Neuronal stem cell (in vitro differentiated cells): ENCODE measurements around the gene NRXN3.

Source experiments
- DNase-seq: peaks from one replicate; pipeline ENCODE4 v3.0.0-alpha.2; 2013; ENCODE audit warnings: low spot score
- H2AFZ ChIP-seq: one replicate; pipeline ENCODE4 v1.6.1; 2013; ENCODE audit warnings: mild to moderate bottlenecking, low read length, inconsistent platforms
- H2AK5ac ChIP-seq: 2 replicates; pipeline ENCODE4 v1.6.1; 2013; ENCODE audit warnings: low read depth, mild to moderate bottlenecking, inconsistent platforms, low read length, moderate library complexity, mixed read lengths
- H2BK120ac ChIP-seq: 2 replicates; pipeline ENCODE4 v1.6.1; 2013; ENCODE audit warnings: low read depth, mild to moderate bottlenecking, inconsistent platforms, low read length, moderate library complexity, mixed read lengths
- H2BK12ac ChIP-seq: one replicate; pipeline ENCODE4 v1.6.1; 2013; ENCODE audit warnings: low read length, inconsistent platforms
- H2BK15ac ChIP-seq: 2 replicates; pipeline ENCODE4 v1.6.1; 2013; ENCODE audit warnings: mild to moderate bottlenecking, low read length, inconsistent platforms, mixed read lengths
- H2BK5ac ChIP-seq: one replicate; pipeline ENCODE4 v1.6.1; 2013; ENCODE audit warnings: inconsistent platforms, mild to moderate bottlenecking, low read length, moderate library complexity
- H3K14ac ChIP-seq: one replicate; pipeline ENCODE4 v1.6.1; 2013; ENCODE audit warnings: low read length, inconsistent platforms
- H3K18ac ChIP-seq: 2 replicates; pipeline ENCODE4 v1.6.1; 2013; ENCODE audit warnings: low read length, inconsistent platforms
- H3K23ac ChIP-seq: 2 replicates; pipeline ENCODE4 v1.6.1; 2013; ENCODE audit warnings: low read depth, mild to moderate bottlenecking, mixed read lengths, low read length, inconsistent platforms; ENCODE audit not compliant: poor library complexity
- H3K27ac ChIP-seq: replicated peaks from 3 replicates; pipeline ENCODE4 v1.5.1; 2013; ENCODE audit warnings: low read length, inconsistent platforms
- H3K27me3 ChIP-seq, 3 experiments: 2 replicates each; pipeline ENCODE4 v1.6.1; 2013; ENCODE audit warnings: low read length in 3 of 3, mild to moderate bottlenecking in 2 of 3, inconsistent platforms in 1 of 3, low read depth in 1 of 3, mixed read lengths in 1 of 3, moderate library complexity in 1 of 3; ENCODE audit not compliant: control insufficient read depth in 3 of 3, insufficient read depth in 3 of 3
- H3K36me3 ChIP-seq, 2 donors: replicated peaks in 1 of 2; 2 replicates each; pipeline ENCODE4 v1.6.1; 2013; ENCODE audit warnings: low read length in 2 of 2; ENCODE audit not compliant: control insufficient read depth in 2 of 2, insufficient read depth in 2 of 2
- H3K4ac ChIP-seq: 2 replicates; pipeline ENCODE4 v1.6.1; 2013; ENCODE audit warnings: inconsistent platforms, mild to moderate bottlenecking, low read length, moderate library complexity
- H3K4me1 ChIP-seq, 2 donors: 1 replicate in 1 of 2; 2 replicates in 1 of 2; pipeline ENCODE4 v1.6.1; 2013; ENCODE audit warnings: low read length in 2 of 2, low read depth in 1 of 2; ENCODE audit not compliant: control insufficient read depth in 2 of 2, insufficient read depth in 1 of 2
- H3K4me2 ChIP-seq: one replicate; pipeline ENCODE4 v1.6.1; 2013; ENCODE audit warnings: mild to moderate bottlenecking, low read length, inconsistent platforms; ENCODE audit not compliant: insufficient read depth, poor library complexity, severe bottlenecking
- H3K4me3 ChIP-seq, 2 donors: 2 replicates each; pipeline ENCODE4 v1.5.1; 2013; ENCODE audit warnings: low read length in 2 of 2, mild to moderate bottlenecking in 2 of 2, inconsistent platforms in 1 of 2, moderate library complexity in 1 of 2
- H3K79me1 ChIP-seq: one replicate; pipeline ENCODE4 v1.6.1; 2013; ENCODE audit warnings: low read depth, mild to moderate bottlenecking, inconsistent platforms, low read length, moderate library complexity
- H3K9ac ChIP-seq: one replicate; pipeline ENCODE4 v1.6.1; 2013; ENCODE audit warnings: mild to moderate bottlenecking, low read depth, low read length, inconsistent platforms; ENCODE audit not compliant: poor library complexity
- H3K9me3 ChIP-seq, 2 donors: replicated peaks in 1 of 2; 2 replicates each; pipeline versions ENCODE3 to v1.6.1; 2013; ENCODE audit warnings: low read length in 2 of 2, mild to moderate bottlenecking in 2 of 2, inconsistent platforms in 1 of 2, low read depth in 1 of 2, mixed read lengths in 1 of 2, moderate library complexity in 1 of 2; ENCODE audit not compliant: control insufficient read depth in 2 of 2, insufficient read depth in 1 of 2
- H4K8ac ChIP-seq: one replicate; pipeline ENCODE4 v1.6.1; 2013; ENCODE audit warnings: low read depth, mild to moderate bottlenecking, inconsistent platforms, low read length, moderate library complexity
- H4K91ac ChIP-seq: one replicate; pipeline ENCODE4 v1.6.1; 2013; ENCODE audit warnings: low read length, low read depth, mild to moderate bottlenecking, inconsistent platforms; ENCODE audit not compliant: poor library complexity
- WGBS, 2 donors: extraction: QIAGEN DNeasy Blood & Tissue Kit; methylation state at CpG; one replicate each; pipeline ENCODE4 v1.1.7; 2013; ENCODE audit warnings: missing lambda C conversion rate in 2 of 2, mixed read lengths in 1 of 2; ENCODE audit not compliant: insufficient read length in 2 of 2, insufficient replicate concordance in 1 of 2; ENCODE audit errors: extremely low coverage in 2 of 2; 5-methylcytosine and 5-hydroxymethylcytosine counted together

NRXN3 gene

GRCh38 chr14:78197051-78197450, 26.9 kb downstream of the NRXN3 start:
- Histone ChIP-seq H2AK5ac (no peak overlapping the region), H3K14ac (no peak overlapping the region), H3K27me3 (no peaks in the 10 kb centered on the region), H3K9ac (no peak overlapping the region), H3K79me1 (no peaks in the 10 kb centered on the region), H2AFZ (no peak overlapping the region), H3K27ac (no peak overlapping the region), H3K23ac (no peak overlapping the region), H3K9me3 (peaks cover 0 to 4% of the 10 kb centered on the region in 2 donors), H3K4me3 (no peak overlapping the region), H3K4me2 (no peak overlapping the region), H3K4ac (no peak overlapping the region), H4K8ac (no peak overlapping the region), H2BK5ac (no peak overlapping the region), H2BK12ac (no peak overlapping the region), H2BK15ac (no peak overlapping the region), H3K36me3 (no peaks in the 10 kb centered on the region), H3K4me1 (no peaks in the 10 kb centered on the region), H4K91ac (no peak overlapping the region), H2BK120ac (no peak overlapping the region), H3K18ac (no peak overlapping the region)
- WGBS, 2 donors: no CpG with 5 or more reads among the region's 8 CpGs
- DNase-seq: no peak

- no peaks in the 10 kb centered on the region for H3K79me1 ChIP-seq
- no peak overlapping the region for H3K9ac ChIP-seq
- peaks cover 0 to under 1% of the 10 kb centered on the region in 2 donors for H3K9me3 ChIP-seq
- H2BK120ac ChIP-seq: no peak overlapping the region
- H3K4me3 ChIP-seq: no peak overlapping the region
- H2AK5ac ChIP-seq: no peak overlapping the region
- H2BK12ac ChIP-seq: no peak overlapping the region
- no peaks in the 10 kb centered on the region for H3K27me3 ChIP-seq
- H3K36me3 ChIP-seq: no peaks in the 10 kb centered on the region
- no peak overlapping the region for H2AFZ ChIP-seq
- no peak overlapping the region for H2BK5ac ChIP-seq
- H4K91ac ChIP-seq: no peak overlapping the region
- H2BK15ac ChIP-seq: no peak overlapping the region
- no peak for DNase-seq
- H3K4me2 ChIP-seq: no peak overlapping the region
- H3K4ac ChIP-seq: no peak overlapping the region
- no peak overlapping the region for H3K23ac ChIP-seq
- H3K14ac ChIP-seq: no peak overlapping the region
- no peak overlapping the region for H3K18ac ChIP-seq
- no peaks in the 10 kb centered on the region for H3K4me1 ChIP-seq
- H4K8ac ChIP-seq: no peak overlapping the region
- H3K27ac ChIP-seq: no peak overlapping the region
- no CpG with 5 or more reads among the region's 5 CpGs for WGBS, 2 donors
Measured at GRCh38 chr14:78202163-78202562, 32.0 kb downstream of the NRXN3 start.

GRCh38 chr14:78202976-78203375, 32.8 kb downstream of the NRXN3 start:
- H3K27ac ChIP-seq: no peak overlapping the region
- H3K4me1 ChIP-seq: no peaks in the 10 kb centered on the region
- no peak overlapping the region for H2AFZ ChIP-seq
- no peak overlapping the region for H2BK15ac ChIP-seq
- H2BK12ac ChIP-seq: no peak overlapping the region
- no peak overlapping the region for H3K14ac ChIP-seq
- H3K27me3 ChIP-seq: no peaks in the 10 kb centered on the region
- no peak overlapping the region for H3K18ac ChIP-seq
- no peaks in the 10 kb centered on the region for H3K36me3 ChIP-seq
- no peak for DNase-seq
- H3K9ac ChIP-seq: no peak overlapping the region
- H3K23ac ChIP-seq: no peak overlapping the region
- WGBS, 2 donors: no CpG with 5 or more reads among the region's 1 CpG
- H4K8ac ChIP-seq: no peak overlapping the region
- H3K79me1 ChIP-seq: no peaks in the 10 kb centered on the region
- no peak overlapping the region for H3K4me2 ChIP-seq
- no peak overlapping the region for H3K4ac ChIP-seq
- H3K4me3 ChIP-seq: no peak overlapping the region
- H3K9me3 ChIP-seq: no peaks in the 10 kb centered on the region
- no peak overlapping the region for H4K91ac ChIP-seq
- no peak overlapping the region for H2BK120ac ChIP-seq
- no peak overlapping the region for H2AK5ac ChIP-seq
- no peak overlapping the region for H2BK5ac ChIP-seq

GRCh38 chr14:78207414-78207813, 37.2 kb downstream of the NRXN3 start:
- Histone ChIP-seq H3K27me3 (no peaks in the 10 kb centered on the region), H3K79me1 (no peaks in the 10 kb centered on the region), H4K91ac (no peak overlapping the region), H3K27ac (no peak overlapping the region), H2BK5ac (no peak overlapping the region), H3K4me2 (no peak overlapping the region), H2AK5ac (no peak overlapping the region), H3K23ac (no peak overlapping the region), H3K14ac (no peak overlapping the region), H3K4me3 (no peak overlapping the region), H4K8ac (no peak overlapping the region), H3K4me1 (no peaks in the 10 kb centered on the region), H3K9me3 (no peaks in the 10 kb centered on the region), H3K4ac (no peak overlapping the region), H2BK12ac (no peak overlapping the region), H3K9ac (no peak overlapping the region), H3K36me3 (no peaks in the 10 kb centered on the region), H2BK15ac (no peak overlapping the region), H3K18ac (no peak overlapping the region), H2AFZ (no peak overlapping the region), H2BK120ac (no peak overlapping the region)
- WGBS, 2 donors: no CpG with 5 or more reads among the region's 5 CpGs
- no peak for DNase-seq
